ENCODE measurements around the gene SP140L.
A peak's percentile ranks its signal among the peaks of the same experiment; 100 is the strongest.
"Not testable (repeated sequence)": the region's sequence is repeated elsewhere in the genome, so short reads cannot be mapped to it uniquely, and the experiment has no call there.

Gene SP140L

DNA sequence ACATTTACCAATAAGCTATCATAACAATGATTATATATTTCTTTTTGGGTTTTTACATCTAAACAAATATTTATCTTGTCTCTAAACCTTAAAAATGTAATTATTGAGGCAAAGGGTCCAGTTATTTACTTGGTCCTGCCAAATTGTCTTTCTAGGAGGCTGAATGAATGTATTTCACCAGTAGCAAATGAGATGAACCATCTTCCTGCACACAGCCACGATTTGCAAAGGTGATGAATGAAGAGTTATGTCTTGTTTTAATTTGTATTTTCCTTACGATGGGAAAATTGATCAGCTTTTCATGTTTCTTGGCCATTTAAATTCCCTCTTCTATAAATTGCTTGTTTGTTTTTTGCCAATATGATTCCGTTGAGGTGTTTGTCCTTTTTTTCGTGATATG lies 90.4 kb downstream of the SP140L start:
- no peak for DNase-seq (ENCODE audit: extremely low read depth in 1 of 2, low read depth in 1 of 2)

DNA sequence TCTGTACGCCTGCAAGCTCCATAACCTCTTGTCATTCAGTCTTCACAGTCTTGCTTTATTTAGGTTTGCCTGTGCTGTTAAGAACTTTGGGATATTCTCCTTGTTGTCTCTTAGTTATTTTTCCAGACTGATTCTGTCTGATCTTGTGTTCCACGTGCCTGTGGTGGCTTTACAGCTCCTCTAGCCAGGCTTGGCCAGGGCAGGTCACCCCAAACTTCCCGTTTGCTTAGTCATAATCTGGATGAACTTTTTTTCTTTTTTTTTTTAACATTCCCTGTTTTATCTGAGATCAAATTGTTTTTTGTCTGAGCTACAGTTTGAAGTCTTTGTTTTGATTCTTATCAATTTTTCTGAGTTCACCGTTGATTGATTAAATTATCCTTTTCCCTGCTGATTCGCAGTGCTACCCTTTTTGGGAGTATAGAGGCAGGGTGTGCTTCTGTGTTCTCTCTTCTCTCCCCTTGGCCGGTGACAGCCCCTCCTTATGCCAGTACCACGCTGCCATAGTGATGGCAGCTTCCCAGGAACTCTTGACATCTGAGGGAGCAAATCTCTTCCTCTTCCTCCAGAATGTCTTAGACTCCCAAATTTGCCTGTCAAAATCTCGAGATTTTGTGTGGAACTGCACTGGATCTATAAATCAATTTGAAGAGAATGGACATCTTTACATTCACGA lies 91.5 kb downstream of the SP140L start:
- DNase-seq (ENCODE audit: extremely low read depth in 1 of 2, low read depth in 1 of 2): no peak

DNA sequence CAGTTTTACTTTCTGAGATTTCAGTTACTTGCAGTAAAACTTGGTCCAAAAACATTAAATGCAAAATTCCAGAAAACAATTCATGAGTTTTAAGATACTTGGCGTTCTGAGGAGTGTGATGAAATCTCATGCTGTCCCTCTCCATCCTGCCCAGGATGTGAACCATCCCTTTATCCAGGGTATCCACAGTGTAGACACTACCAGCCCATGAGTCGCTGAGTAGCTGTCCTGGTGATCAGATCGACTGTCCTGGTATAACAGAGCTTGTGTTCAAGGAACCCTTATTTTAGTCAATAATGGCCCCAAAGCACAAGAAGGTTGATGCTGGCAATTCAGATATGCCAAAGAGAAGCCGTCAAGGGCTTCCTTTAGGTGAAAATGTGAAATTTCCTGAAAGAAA lies 92.2 kb downstream of the SP140L start:
- DNase-seq (ENCODE audit: extremely low read depth in 1 of 2, low read depth in 1 of 2): no peak

- no peak for DNase-seq (ENCODE audit: extremely low read depth in 1 of 2, low read depth in 1 of 2)
Measured at GRCh38 chr2:230422149-230422548, 95.2 kb downstream of the SP140L start.

GRCh38 chr2:230423851-230424458 lies 97.0 kb downstream of the SP140L start:
- DNase-seq (ENCODE audit: extremely low read depth in 1 of 2, low read depth in 1 of 2): no peak

GRCh38 chr2:230425377-230425776 lies 98.4 kb downstream of the SP140L start:
- no peak for DNase-seq (ENCODE audit: extremely low read depth in 1 of 2, low read depth in 1 of 2)

GRCh38 chr2:230429513-230429912 lies 102.5 kb downstream of the SP140L start:
- DNase-seq (ENCODE audit: extremely low read depth in 1 of 2, low read depth in 1 of 2): no peak

GRCh38 chr2:230430957-230431910 lies 104.2 kb downstream of the SP140L start:
- DNase-seq (ENCODE audit: extremely low read depth in 1 of 2, low read depth in 1 of 2): no peak

DNA sequence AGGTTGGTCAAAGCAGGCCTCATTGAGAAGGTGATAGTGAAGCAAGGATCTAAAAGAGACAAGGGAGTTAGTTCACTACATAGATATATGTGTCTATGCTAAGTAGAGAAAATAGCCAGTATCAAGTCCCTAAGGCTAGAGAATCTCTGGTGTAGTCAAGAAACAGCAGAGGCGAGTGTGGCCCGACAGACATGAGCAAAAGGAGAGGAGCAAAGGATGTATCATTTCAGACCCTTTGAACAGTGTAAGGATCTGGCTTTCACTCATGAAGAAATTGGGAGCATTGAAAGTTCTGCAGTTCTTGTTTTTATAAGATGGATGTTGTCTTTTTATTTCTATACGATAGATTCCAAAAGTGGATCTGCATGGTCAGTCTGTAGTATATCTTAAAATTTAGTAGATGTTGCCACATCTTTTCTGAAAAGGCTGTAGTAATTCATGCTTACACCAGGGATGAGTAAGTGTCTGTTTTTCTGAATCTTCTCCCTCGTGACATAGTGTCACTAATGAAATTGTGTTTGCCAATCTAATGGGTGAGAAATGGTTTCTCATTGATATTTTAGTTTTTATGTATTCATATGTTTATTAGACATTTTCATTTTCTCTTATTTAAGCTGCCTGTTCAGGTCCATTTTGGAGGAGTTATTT lies 107.8 kb downstream of the SP140L start:
- no peak for DNase-seq (ENCODE audit: extremely low read depth in 1 of 2, low read depth in 1 of 2)

- no peak for DNase-seq (ENCODE audit: extremely low read depth in 1 of 2, low read depth in 1 of 2)
Measured at GRCh38 chr2:230435431-230435830, 108.4 kb downstream of the SP140L start.

- not testable (repeated sequence) for DNase-seq (ENCODE audit: extremely low read depth in 1 of 2, low read depth in 1 of 2)
Measured at GRCh38 chr2:230439121-230439520, 112.1 kb downstream of the SP140L start.

- DNase-seq (ENCODE audit: extremely low read depth in 1 of 2, low read depth in 1 of 2): no peak
Measured at GRCh38 chr2:230439590-230439989, 112.6 kb downstream of the SP140L start.

GRCh38 chr2:230441227-230441897 lies 114.4 kb downstream of the SP140L start:
- DNase-seq (ENCODE audit: extremely low read depth in 1 of 2, low read depth in 1 of 2): peak; percentile 15 to 32

DNA sequence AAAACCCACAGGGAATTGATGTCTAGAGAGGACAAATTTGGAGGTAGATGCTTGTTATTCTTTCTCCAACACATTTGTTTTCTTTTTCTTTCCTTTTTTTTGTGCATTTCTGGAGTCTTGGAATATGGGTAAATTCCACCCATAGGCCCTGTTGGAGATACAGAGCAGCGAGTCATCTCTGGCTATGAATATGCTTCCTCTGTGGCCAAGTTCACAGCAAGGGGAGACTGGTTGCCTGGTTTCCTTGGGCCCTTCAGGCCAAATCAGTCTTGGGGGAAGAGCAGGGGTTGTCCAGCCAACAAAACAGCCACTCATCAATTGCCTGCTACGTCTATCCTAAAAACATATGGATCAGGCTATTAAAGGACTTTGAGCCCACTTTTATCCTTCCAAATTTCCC lies 116.5 kb downstream of the SP140L start:
- no peak for DNase-seq (ENCODE audit: extremely low read depth in 1 of 2, low read depth in 1 of 2)

DNA sequence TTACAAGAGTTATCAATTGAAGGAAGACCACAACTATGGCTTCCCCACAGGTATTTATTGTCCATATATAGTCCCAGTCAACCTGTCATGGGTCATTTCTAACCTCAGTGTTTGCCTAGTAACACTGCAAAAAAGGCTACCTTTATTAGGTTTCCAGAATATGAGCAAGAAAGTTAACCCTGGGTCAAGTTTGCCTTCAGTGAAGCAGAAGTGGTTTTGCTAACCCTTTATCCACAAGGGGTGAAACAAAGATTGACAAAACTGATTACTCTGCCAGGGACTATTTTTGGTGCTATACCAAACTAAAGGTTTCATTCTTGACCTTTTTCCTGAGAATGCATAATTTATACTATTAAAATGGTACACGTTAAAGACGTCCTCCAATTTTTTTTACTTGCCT lies 117.8 kb downstream of the SP140L start:
- DNase-seq (ENCODE audit: extremely low read depth in 1 of 2, low read depth in 1 of 2): no peak

- no peak for DNase-seq (ENCODE audit: extremely low read depth in 1 of 2, low read depth in 1 of 2)
Measured at GRCh38 chr2:230447036-230447435, 120.0 kb downstream of the SP140L start.

DNA sequence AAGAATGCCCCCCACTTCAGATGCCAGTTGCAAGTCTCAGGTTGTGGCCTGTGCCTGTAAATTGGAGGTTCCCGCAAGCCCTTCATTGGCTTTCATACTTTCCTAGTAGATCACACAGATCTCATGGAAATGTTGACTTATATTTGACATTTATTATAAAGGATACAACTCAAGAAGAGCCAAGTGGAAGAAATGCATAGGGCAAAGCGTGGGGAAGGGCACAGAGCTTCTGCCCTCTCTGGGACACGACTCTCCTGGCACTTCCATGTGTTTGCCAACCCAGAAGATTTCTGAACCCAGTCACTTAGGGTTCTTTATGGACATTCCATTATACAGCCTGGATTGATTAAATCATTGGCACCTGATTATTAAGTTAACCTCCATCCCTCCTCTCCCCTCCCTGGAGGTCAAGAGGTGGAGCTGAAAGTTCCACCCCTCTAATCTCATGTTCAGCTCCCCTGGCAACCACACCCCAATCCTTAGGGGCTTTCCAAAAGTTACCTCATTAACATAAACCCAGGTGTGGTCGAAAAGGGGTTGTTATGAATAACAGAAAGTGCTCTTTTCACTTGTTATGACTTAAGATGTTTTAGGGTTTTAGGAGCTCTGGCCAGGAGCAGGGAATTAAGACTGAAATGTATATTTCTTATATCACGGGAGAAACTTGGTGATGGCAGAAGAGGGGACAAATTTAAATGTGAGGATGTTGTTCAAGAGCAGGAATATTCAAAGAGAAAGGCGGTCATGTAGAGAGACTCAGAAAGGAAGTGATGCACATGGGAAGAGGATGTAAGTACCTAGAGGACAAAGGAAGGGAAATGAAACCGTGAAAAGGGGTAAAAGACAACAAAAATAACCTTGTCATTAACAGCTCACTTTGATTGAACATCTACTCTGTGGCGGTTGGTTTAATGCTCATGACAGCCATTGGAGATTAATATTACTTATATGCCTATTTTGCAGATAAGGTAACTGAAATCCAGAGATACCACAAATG lies 120.8 kb downstream of the SP140L start:
- DNase-seq (ENCODE audit: extremely low read depth in 1 of 2, low read depth in 1 of 2): no peak

- DNase-seq (ENCODE audit: extremely low read depth in 1 of 2, low read depth in 1 of 2): no peak
Measured at GRCh38 chr2:230449901-230450467, 123.0 kb downstream of the SP140L start.

DNA sequence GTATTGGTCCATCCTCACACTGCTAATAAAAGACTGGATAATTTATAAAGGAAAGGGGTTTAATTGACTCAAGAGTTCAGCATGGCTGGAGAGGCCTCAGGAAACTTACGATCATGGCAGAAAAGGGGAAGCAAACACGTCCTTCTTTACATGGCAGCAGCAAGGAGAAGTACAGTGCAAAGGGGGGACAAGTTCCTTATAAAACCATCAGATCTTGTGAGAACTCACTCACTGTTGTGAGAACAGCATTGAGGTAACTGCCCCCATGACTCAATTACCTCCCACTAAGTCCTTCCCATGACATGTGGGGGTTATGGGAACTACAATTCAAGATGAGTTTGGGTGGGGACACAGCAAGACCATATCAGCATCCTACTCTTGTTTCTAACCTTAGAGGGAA lies 126.0 kb downstream of the SP140L start:
- no peak for DNase-seq (ENCODE audit: extremely low read depth in 1 of 2, low read depth in 1 of 2)

Data from activated CD8-positive, alpha-beta memory T cell treated with anti-CD3 and anti-CD28 coated beads for 1 hour (primary cell).